SU-DHL-6 (cell line): ENCODE measurements around the gene ERFL.

ENCODE experiments used
- CTCF ChIP-seq: fragments of 200-600 bp; sonication (generic); IDR thresholded peaks from one replicate; pipeline ENCODE4 v1.5.1; 2017; ENCODE audit warnings: antibody characterized with exemption, mild to moderate bottlenecking, low read length, moderate library complexity; ENCODE audit not compliant: insufficient read depth, poor library complexity, severe bottlenecking
- EZH2phosphoT487 ChIP-seq: fragments of 200-600 bp; sonication (generic), shearing (Covaris generic); conservative IDR thresholded peaks from 2 replicates; pipeline ENCODE4 v1.6.1; 2018; ENCODE audit warnings: mild to moderate bottlenecking, antibody characterized with exemption, low read length, moderate library complexity, mixed read lengths

- no peak for TF ChIP-seq CTCF
- TF ChIP-seq EZH2phosphoT487, result no peak
Observed at GRCh38 chr19:41969772-41970458, 41.7 kb upstream of the ERFL start.
